Measurements from ENCODE around the gene KLKB1. TPM values are rescaled to one million over a fixed set of nuclear protein-coding genes. Genes with fewer than 3 reads are reported as not detected.
A peak's percentile ranks its signal among the peaks of the same experiment; 100 is the strongest.

The KLKB1 gene
- total RNA-seq, 1 experiment from 2014 or later: 0.10 TPM

- Histone ChIP-seq H3K4me2 (ENCODE audit: low read length) (peak within 1 kb of the TSS; percentile 76), H3K27ac (ENCODE audit: low read depth, low read length) (peak within 1 kb of the TSS; percentile 95), H3K36me3 (ENCODE audit: control insufficient read depth in 1 of 2, insufficient read depth in 2 of 2, low read length in 2 of 2) (no peaks in the 10 kb centered on the region), H4K20me1 (ENCODE audit: insufficient read depth) (no peaks in the 10 kb centered on the region), H3K9me2 (ENCODE audit: insufficient read depth) (no peaks in the 10 kb centered on the region), H3K27me3 (ENCODE audit: insufficient read depth, low read length) (no peaks in the 10 kb centered on the region), H3K9me3 (ENCODE audit: control insufficient read depth in 1 of 2, insufficient read depth in 1 of 2, low read depth in 1 of 2, low read length in 2 of 2) (no peaks in the 10 kb centered on the region), H3K79me2 (ENCODE audit: insufficient read depth, low read length) (peaks cover 7% of the 10 kb centered on the region), H3K4me1 (ENCODE audit: control insufficient read depth in 1 of 2, insufficient read depth in 2 of 2, low read length in 2 of 2) (peaks cover 7 to 14% of the 10 kb centered on the region in 2 experiments; a peak in 3 of 4 replicates), H2AFZ (ENCODE audit: low read depth, low read length, poor library complexity, severe bottlenecking) (peak within 1 kb of the TSS; percentile 86), H3K9ac (ENCODE audit: low read length) (peak within 1 kb of the TSS; percentile 81), H3K4me3 (replicated peaks in 1 of 2; ENCODE audit: low read depth in 1 of 2, low read length in 2 of 2) (peak within 1 kb of the TSS; percentile 74 to 82)
- peak; percentile 80 for ATAC-seq
- no peak for TF ChIP-seq REST (IDR thresholded peaks at IDR 0.05; ENCODE audit: low read depth)
- peak; percentile 48 for TF ChIP-seq ELF1 (IDR thresholded peaks at IDR 0.05; ENCODE audit: borderline replicate concordance, low read depth)
- no peak for TF ChIP-seq CEBPB (IDR thresholded peaks at IDR 0.05; ENCODE audit: low read depth)
- TF ChIP-seq POLR2A (IDR thresholded peaks at IDR 0.05; ENCODE audit: borderline replicate concordance, extremely low read depth, insufficient read depth, insufficient read length): peak; percentile 53
- TF ChIP-seq SP1 (IDR thresholded peaks at IDR 0.05; ENCODE audit: low read depth): no peak
- TF ChIP-seq, protein P1, sequence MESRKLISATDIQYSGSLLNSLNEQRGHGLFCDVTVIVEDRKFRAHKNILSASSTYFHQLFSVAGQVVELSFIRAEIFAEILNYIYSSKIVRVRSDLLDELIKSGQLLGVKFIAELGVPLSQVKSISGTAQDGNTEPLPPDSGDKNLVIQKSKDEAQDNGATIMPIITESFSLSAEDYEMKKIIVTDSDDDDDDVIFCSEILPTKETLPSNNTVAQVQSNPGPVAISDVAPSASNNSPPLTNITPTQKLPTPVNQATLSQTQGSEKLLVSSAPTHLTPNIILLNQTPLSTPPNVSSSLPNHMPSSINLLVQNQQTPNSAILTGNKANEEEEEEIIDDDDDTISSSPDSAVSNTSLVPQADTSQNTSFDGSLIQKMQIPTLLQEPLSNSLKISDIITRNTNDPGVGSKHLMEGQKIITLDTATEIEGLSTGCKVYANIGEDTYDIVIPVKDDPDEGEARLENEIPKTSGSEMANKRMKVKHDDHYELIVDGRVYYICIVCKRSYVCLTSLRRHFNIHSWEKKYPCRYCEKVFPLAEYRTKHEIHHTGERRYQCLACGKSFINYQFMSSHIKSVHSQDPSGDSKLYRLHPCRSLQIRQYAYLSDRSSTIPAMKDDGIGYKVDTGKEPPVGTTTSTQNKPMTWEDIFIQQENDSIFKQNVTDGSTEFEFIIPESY (IDR thresholded peaks at IDR 0.05; ENCODE audit: extremely low read depth, insufficient replicate concordance, low read length): no peak
- peak in 1 of 3 experiments; percentile 24; a peak in 1 of 6 replicates for TF ChIP-seq CTCF (IDR thresholded peaks at IDR 0.05 in 2 of 3, conservative IDR thresholded peaks at IDR 0.05 in 1 of 3; ENCODE audit: borderline replicate concordance in 1 of 3, insufficient read depth in 1 of 3, low read depth in 2 of 3, low read length in 2 of 3)
- peak; percentile 27 for TF ChIP-seq YY1 (IDR thresholded peaks at IDR 0.05; ENCODE audit: extremely low read depth, insufficient replicate concordance, low read depth, low read length)
- TF ChIP-seq MAX (IDR thresholded peaks at IDR 0.05): peak; percentile 76
- peak; percentile 97 for TF ChIP-seq ZFX (IDR thresholded peaks at IDR 0.05)
- no peak for TF ChIP-seq SIN3A (IDR thresholded peaks at IDR 0.05; ENCODE audit: low read depth)
- TF ChIP-seq EGR1 (IDR thresholded peaks at IDR 0.05; ENCODE audit: low read depth): no peak
- peak; percentile 62 for TF ChIP-seq POLR2AphosphoS5 (IDR thresholded peaks at IDR 0.05; ENCODE audit: low read depth, low read length)
- no TSS peak for BruUV-seq (replicated peaks)
- RAD21 ChIA-PET (ENCODE audit: low non-redundant PET in 1 of 2, low total read pairs in 2 of 2, uncharacterized antibody in 2 of 2, unreplicated experiment in 2 of 2): no interaction called here
- intact Hi-C loops (cut with micrococcal nuclease): no loop called here
- POLR2A ChIA-PET: interaction anchor here (1.4 kb wide), 1 partner anchor 10 kb away, joined by 3 read pairs; no protein-coding TSS in a partner anchor
- CTCF ChIA-PET: interaction anchor here (1.8 kb wide), 1 partner anchor 10 kb away, joined by 7 read pairs; no protein-coding TSS in a partner anchor
- DNase-seq (ENCODE audit: low read depth, low spot score): peak; percentile 51
These were observed 35.9 kb upstream of the KLKB1 start, which contains the start of gene CYP4V2 for GRCh38 chr4:186191200-186192065. CYP4V2 (plus strand) TSS chr4:186191567; CDS start chr4:186191824, 257 bp downstream.

Data from HCT116 (cell line).